GM19328 (cell line): ENCODE measurements around the gene RETSAT.
"Not testable (repeated sequence)": the region's sequence is repeated elsewhere in the genome, so short reads cannot be mapped to it uniquely, and the experiment has no call there.

Experiments used
- ATAC-seq: cut with Tn5 transposase; IDR thresholded peaks from one replicate; pipeline ENCODE4 v1.9.1; 2021; ENCODE audit warnings: mild to moderate bottlenecking, moderate library complexity; ENCODE audit not compliant: unreplicated experiment

Gene RETSAT

DNA sequence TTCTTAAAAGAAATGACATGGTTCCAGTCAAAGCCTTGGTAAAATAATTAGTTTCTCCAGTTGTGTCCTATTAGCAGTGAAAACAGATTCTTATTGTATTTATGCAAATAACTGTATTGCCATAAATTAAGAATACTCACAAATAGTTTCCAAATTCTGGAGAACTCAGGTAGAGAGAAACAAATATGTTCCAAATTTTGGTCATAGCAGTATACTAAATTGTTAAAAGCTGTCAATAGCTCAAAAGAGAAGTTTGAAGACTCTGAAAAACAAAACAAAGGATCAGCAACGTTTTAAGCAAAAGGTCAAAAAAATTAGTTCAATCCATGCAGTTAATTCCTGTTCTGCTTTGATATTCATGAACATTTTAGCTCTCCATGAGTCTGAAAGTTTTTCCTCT is 25.7 kb upstream of the RETSAT start:
- ATAC-seq: no peak

DNA sequence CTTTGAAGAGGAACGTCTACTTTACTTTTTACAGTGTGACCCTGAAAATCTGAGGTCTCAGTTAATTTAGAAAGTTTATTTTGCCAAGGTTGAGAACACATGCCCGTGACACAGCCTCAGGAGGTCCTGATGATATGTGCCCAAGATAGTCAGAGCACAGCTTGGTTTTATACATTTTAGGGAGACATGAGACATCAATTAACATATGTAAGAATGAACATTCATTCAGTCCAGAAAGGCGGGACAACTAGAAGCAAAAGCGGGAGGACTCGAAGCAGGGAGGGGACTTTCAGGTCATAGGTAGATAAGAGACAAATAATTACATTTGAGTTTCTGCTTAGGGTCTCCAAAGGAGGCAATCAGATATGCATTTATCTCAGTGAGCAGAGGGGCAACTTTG is 23.9 kb upstream of the RETSAT start:
- no peak for ATAC-seq

DNA sequence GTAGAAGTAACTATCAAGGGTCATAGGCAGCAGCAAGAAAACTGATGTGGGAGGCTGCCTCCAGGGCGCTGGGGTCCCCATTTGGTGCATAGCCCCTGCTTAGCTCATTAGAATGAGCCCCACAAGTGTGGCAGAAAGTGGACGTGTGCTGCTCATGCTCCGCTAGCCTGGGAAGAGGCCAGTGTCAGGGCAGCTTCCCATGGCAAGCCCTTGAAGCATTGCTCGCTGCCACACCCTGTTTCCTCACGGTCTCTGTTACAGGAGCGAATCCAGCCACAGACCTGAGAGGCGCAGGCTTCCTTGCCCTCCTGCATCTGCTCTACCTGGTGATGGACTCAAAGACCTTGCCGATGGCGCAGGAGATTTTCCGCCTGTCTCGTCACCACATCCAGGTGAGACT is 22.8 kb upstream of the RETSAT start:
- no peak for ATAC-seq

DNA sequence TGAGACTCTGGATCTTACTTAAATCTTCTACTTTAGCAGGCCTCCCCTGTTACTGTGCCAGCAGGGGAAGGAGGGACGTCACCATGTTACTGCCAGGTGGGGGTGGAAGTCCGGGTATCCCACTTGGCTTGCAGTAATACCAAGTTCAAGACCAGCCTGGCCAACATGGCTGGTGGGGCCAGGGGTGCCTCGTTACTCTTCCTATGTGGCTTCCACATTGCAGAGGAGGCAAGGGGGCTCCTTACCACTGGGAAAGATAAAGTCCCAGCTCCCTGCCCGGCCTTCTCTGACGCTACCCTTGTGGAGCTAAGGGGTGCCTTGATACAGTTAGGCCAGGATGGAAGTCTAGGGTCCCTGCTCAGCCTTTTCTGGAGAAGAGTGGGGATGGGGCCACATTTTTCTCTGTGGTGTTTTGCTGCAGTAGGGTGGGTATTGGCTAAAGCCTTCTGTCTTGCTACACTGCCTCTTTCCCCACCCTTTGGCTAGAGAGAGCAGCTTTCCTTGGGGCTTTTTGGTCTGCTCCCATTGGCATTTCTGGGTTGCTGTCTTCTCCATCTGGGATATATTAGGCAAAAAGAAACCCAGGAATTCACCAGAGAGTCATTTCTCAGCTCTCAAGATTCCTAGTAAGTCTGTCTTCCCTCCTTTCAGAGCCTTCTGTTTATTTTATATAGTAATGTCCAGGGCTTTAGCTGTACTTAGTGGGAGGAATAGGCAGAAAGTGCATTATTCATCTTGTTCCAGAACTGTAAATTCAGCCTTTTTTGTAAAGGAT is 22.1 kb upstream of the RETSAT start:
- no peak for ATAC-seq

DNA sequence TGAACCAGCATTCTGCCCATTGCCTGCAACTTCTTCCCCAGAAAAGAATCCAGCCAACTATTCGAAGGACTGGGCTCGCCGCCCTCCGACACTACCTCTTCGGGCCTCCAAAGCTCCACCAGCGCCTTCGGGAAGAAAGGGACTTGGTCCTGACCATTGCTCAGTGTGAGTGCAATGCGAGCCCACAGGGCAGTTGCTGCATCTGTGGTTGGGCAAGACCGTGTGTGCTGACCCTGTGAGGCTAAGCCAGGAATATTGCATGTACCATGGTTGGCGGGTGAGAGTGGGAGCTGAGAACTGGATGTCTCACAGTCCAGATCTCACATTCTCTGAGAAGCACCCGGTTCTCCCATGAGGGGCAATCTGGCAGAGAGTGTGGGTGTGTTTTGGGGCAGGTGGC is 16.7 kb upstream of the RETSAT start:
- no peak for ATAC-seq

DNA sequence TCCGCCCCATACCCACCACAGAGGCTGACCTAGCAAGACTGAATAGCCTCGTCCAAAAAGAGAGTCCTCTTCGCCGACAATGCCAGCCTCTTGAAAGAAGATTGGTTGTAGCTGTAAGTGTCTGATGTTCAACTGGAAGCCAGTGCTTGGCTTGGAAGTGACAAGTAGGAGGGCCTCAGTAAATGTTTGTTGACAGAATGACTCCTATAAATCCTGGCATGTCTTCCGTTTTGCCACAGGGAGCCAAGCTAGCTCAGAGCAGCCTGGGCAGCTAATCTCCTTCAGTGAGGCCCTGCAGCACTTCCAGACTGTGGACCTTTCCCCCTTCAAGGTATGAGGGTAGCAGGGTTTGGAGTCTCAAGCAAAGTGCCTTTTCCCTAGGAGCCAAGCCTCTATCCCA is 15.2 kb upstream of the RETSAT start:
- no peak for ATAC-seq

- ATAC-seq: no peak
These were observed 14.6 kb upstream of the RETSAT start for GRCh38 chr2:85368921-85369320.

- ATAC-seq: no peak
These were observed 12.9 kb upstream of the RETSAT start for GRCh38 chr2:85367180-85367579.

DNA sequence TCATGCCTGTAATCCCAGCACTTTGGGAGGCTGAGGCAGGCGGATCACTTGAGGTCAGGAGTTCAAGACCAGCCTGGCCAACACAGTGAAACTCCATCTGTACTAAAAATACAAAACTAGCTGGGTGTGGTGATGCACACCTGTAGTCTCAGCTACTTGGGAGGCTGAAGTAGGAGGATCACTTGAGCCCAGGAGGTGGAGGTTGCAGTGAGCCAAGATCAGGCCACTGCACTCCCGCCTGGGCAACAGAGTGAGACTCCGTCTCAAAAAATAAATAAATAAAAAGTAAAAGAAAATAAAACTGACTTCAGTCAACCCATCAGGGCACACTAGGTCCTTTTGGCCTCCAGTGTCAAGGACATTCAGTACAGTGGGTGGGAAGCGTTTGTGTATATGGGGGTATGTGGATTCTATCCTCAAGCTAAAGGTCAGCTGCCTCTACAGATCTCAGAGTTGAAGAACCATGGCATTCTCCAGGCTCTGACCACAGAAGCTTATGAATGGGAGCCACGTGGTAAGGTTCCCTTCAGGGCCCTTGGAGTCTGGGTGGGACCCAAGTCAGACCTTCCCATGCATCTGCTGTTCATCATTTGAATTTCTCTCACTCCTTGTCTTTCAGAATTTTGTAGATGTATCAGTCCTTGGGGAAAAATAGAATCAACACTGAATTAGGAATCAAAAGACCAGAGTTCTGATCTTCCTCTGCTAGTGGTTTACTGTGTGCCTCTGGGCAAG is 8.5 kb upstream of the RETSAT start:
- not testable (repeated sequence) for ATAC-seq

GRCh38 chr2:85357736-85358135 is 3.4 kb upstream of the RETSAT start:
- ATAC-seq: no peak

GRCh38 chr2:85356186-85356585 is 1.9 kb upstream of the RETSAT start:
- ATAC-seq: no peak

GRCh38 chr2:85355521-85355920 is 1.2 kb upstream of the RETSAT start:
- ATAC-seq: no peak

DNA sequence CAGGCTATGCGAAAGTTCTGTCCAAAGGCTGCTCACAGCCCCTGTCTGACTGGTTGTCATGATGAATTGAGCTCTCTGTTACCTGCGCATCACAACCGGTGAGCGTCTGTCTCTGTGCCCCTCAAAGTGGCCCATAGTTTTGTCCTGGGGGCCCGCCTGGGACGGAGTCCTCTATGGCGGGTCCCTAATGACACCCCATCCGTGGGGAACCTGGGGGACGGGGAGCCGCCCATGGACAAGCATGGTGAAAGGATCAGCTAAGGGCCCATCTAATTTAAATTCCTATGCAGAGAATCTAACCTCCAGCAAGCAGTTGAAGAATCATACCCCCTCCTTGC is 714 bp upstream of the RETSAT start:
- ATAC-seq: no peak

- ATAC-seq: no peak
These were observed 447 bp downstream of the RETSAT start for GRCh38 chr2:85353876-85354285.

DNA sequence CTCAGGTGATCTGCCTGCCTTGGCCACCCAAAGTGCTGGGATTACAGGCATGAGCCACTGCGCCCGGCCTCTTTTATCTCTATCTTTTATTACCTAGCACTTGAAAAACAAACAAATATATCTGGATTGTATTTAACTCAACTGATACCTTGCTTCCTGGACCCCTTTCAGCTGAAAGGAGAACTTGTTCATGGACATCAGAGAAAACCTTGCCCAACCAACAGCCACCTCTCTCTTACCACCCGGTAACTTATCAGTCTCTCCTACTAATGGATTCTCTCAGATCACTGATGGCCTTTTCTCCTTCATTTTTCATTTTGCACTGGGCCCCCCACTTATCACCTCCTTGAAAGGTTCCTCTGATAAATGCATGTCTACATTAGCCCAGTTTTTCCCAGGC is 6.7 kb downstream of the RETSAT start:
- ATAC-seq: no peak

- ATAC-seq: no peak
These were observed 9.9 kb downstream of the RETSAT start for GRCh38 chr2:85344356-85344954.

DNA sequence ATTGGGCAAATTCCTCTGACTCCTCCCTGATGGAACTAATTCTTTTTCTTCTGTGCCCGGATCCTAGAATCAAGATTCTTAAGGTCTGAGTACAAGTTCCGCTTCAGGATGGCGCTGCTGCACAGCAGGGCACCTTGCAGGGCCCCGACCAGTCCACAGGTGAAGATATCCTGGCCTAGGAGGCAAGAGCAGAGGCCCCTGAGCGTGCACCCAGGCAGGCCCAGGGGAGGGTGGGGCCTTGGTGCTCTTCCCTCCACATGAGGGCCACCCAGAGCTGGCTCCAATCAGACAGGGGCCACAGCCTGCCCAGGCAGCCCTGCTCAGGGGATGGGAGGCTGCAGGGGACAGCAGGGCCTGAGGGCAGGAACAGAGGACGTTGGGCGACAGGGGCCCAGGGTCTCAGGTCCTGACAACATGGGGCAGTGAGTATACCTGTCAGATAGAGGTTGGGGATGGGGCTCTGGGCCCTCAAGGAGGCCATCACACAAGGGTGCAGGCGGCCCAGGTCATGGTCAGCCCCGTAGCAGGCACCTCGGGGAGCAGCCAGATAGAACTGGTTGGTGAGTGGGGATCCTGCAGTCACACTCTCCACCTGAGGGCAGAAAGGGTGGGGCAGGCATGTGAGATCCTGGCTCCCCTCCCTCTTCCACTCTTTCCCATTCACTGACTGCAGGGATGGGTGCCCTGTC is 11.0 kb downstream of the RETSAT start:
- ATAC-seq: not testable (repeated sequence)

- no peak for ATAC-seq
These were observed 12.2 kb downstream of the RETSAT start for GRCh38 chr2:85342156-85342555.

DNA sequence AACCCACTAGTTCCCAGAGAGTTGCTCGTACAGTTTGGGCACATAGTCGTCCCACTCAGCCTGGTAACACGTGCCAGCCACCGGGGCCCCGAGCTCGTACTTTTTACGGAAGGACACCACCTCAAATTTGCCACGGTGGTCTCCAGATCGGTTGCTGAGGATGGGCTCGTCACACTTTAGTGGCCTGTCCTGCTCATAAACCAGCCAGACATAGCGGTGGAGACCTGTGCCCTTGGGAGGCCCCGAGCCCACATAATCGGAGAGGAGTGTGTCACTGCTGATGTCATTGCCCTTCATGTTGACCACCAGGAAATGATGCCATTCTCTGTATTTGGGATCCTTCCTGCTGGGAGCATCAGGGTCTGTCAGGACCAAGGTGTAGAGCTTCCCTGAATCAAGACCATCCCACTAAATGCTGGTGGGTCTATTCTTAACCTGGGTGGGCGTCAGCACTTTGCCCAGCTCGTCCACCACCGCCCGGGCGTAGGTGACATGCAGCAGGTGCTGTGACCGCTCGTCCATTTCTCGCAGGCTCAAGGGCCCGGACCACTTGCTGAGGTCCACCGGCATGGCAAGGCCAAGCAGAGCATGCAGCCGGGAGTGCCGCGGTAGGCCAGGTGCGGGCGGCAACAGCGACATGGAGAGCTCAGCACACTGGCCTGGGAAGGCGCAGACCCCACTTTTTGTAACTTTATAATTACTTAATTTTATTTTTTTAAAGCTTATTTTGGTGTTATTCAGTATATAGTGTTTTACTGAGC is 12.9 kb downstream of the RETSAT start:
- ATAC-seq: no peak

GRCh38 chr2:85340034-85340892 is 14.1 kb downstream of the RETSAT start:
- no peak for ATAC-seq
